CD4-positive, alpha-beta T cell treated with Interleukin-12 subunit alpha and Interleukin-12 subunit beta, for 1 hour (primary cell): ENCODE results near the gene NRP1.

Experiments
- DNase-seq: peaks from one replicate; pipeline ENCODE4 v3.0.0-alpha.2; 2020

Gene NRP1

GRCh38 chr10:33201056-33201780 is 133.2 kb downstream of the NRP1 start:
- DNase-seq: no peak

DNA sequence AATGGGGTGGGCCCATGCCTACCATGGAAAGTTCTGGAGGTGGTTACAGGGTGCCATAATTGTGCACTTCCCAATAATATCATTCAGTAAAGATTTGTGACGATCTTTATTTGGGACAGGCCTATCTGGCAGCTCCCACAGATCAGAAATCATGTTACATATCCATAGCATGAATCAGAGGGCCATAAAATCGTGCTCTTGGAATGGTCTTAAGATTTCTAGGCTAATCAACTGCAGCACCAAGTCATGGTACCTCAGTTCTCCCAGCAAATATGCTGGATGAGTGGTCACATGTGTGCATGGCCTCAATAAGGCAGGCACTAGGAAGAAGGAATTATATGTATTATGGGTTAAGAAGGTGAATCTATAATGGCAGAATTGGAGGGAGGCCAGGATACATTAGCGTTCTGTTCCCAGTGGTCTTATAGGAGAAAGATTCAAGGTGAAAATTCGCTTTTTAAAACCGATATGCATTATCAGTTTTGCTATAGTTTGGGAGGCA is 134.7 kb downstream of the NRP1 start:
- DNase-seq: no peak

GRCh38 chr10:33198610-33199009 is 135.9 kb downstream of the NRP1 start:
- DNase-seq: no peak

GRCh38 chr10:33196710-33197491 is 137.6 kb downstream of the NRP1 start:
- DNase-seq: no peak

DNA sequence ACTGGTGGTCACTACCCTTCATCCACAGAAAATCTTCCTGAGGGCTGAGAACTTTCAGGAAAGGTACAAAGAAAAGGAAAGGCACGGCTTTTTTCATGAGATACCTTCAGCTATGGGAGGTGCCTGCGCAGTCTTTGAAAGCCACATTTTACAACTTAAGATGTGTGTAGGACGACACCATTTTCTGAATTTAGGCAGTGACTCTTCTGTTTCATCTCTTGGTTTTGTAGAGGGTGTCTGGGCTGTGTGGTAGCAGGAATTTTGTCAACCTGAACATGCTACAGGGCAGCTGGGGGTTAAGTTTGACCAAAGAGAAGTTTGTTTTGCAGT is 138.1 kb downstream of the NRP1 start:
- DNase-seq: no peak

- DNase-seq: no peak
Measured at GRCh38 chr10:33195608-33196376, 138.7 kb downstream of the NRP1 start.

DNA sequence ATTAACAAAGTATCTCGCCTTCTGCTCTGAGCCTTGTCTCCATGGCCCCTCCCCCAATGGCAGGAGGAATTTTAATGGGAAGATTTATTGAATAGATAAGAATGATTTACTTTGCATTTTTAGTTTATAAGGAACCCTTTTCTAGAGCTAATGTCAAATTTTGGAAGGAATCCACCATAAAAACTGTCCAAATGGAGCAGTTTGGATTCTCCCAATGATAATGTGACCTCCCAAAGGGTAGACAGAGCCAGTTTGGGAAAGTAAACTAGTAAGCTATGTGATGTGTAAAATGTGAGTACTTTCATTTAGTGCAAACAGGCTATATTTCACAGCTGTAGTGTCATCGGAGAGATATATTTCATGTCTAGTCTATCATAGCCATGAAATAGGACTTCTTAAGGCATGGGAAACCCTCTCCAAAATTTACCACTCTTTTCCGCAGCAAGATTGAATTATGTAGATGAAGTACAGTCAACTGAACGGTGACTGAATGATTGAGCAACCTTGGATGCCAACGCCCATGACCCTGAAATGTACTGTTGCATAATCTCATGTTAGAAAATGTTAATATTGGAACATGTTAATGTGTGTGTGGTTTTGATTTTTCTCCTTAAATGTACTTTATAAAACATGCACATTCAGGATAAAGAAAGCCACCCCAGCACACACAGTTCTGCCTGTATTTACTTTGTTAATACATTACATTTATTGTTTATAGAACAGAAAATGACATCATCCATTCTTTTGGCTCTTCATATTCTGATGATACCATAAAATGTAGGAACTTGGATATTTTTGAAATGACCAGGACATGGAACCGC is 140.6 kb downstream of the NRP1 start:
- no peak for DNase-seq

GRCh38 chr10:33193057-33193700 is 141.3 kb downstream of the NRP1 start:
- peak; percentile 74 for DNase-seq

- DNase-seq: no peak
Measured at GRCh38 chr10:33192190-33192589, 142.3 kb downstream of the NRP1 start.

DNA sequence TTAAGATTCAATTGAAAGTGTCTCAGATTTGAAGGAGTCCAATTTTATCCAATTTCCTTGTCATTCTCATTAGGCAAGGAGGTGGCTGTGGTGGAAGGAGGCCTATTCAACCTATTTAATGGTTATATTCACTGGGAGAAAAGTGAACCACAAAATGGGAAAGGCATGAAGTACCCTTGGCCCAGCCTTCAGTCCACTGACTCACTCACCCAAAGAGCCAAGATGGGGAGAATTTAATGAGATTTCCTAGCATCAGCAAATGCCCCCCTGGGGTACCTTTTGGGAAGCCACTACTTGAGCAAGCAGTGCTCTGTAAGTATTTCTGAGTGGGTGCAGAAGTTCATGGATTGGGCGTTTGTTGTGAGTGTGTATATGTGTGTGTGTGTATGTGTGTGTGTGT is 144.1 kb downstream of the NRP1 start:
- DNase-seq: no peak

GRCh38 chr10:33189808-33190207 is 144.7 kb downstream of the NRP1 start:
- no peak for DNase-seq

- no peak for DNase-seq
Measured at GRCh38 chr10:33189363-33189762, 145.1 kb downstream of the NRP1 start.

DNA sequence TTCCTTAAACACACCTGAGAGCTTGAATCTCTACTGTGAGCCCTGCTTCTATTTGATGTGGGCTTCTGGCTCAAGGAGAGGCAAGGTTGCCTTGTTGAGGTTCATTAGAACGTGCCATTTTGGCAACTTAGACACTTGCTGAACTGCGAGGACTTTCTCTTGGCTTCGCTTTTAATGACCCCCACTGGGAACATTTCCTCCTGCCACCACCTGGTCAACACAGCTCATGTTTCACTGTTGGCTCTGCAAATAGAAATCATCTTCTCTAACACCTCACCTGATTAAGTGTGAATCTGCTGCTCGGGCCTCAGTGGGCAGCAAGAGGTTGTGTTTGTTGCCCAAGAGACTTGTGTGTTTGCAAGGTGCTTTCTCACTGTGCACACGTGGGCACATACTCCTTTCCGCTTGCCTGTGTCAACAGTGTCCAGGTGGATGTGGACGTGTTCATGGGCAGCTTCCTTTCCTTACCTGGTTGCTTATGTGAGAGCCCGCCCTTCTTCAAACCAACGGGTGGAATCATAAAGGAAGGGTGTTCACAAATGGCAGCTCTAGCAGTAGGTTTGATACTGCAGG is 147.0 kb downstream of the NRP1 start:
- no peak for DNase-seq

- DNase-seq: no peak
Measured at GRCh38 chr10:33186150-33186549, 148.3 kb downstream of the NRP1 start.

DNA sequence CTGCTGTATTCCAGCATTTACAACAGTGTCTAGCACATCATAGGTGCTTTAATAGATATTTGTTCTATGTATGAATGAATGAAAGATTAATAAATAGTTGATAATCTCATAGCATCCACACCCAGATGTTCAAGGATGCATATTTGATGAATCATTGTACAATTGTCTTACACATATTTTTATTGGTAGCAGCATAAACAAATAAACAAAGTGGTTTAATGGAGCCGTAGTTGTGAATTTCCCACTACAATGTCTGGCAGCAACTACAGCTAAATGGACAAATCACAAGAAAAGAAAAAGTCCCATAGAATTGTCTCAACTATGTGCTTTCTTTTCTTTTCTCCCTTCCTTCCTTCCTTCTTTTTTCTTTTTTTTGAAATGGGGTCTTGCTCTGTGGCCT is 150.8 kb downstream of the NRP1 start:
- DNase-seq: no peak

- no peak for DNase-seq
Measured at GRCh38 chr10:33180921-33181320, 153.5 kb downstream of the NRP1 start.

DNA sequence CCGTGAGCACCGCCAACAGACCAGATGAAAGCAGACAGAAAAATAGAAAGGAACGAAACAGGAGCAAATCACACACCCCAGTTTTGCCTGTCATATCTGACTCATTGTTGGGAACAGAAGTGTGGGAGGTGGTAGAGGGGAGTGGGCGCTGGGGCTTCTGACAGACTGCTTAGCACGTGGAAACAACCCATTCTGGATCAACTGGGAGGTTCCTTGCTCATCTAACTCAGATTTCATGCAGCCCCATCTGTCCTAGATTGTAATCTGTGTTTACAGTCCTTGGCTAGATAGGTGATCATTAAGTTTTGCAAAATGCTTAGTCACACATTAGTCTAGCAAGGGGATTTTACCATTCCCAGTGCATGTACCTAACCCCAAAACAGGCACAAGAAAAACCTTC is 154.1 kb downstream of the NRP1 start:
- no peak for DNase-seq

GRCh38 chr10:33179067-33179466 is 155.4 kb downstream of the NRP1 start:
- DNase-seq: no peak

DNA sequence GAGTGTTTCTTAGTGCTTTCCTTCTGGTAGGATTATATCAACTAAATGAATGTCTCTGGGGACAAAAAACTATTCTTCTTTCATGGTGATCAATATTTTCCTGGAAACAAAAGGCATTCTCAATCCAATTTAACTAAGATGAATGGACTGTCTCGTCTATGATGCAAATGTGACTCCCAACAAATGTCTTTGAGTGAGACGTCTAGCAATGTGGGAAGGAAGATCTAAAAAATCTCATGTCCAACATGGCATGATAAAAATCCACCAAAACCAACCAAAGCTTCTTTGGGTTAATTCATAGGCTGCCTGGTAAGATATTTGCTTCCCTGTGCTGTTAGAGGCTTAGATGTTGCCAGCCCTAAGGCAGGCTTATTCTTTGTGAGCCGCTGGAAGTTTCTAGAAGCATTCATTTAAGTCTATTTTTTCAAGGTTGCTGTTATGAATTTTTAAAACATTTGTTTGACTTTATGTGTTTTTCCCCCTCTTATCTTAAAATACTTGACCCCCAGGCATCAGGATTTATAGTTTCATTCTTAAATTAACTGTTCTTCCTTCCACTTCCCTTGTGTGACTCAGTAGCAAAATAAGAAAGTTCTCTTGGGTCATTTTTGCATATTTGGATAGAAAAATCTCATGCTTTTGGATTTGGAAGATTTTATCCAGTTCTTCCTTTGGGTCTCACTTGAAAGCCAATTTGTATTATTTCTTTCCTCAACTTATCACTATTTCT is 156.3 kb downstream of the NRP1 start:
- no peak for DNase-seq

DNA sequence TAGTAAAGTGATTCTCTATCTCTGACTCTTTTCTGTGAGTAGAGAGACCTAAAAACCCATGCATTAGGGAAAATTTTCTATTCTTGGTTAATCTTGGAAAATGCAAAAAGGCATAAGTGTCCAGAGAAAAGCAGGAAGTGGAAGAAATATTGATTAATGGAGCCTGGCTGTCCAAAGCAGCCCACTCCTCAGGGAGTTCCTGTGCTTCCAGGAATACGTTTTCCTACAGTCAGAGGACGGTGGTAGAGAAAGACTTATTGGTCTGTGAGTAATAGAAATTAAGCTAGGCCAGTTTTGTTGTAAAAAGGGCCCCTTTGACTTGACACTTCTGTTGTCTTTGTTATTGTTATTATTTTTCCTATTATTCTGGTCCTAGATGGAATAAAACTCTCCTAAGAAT is 157.8 kb downstream of the NRP1 start:
- no peak for DNase-seq
